ENCODE results near the gene CASP1. TPM values are rescaled to one million over a fixed set of nuclear protein-coding genes. Genes with fewer than 3 reads are reported as not detected.

Gene CASP1
- total RNA-seq, 1 donor from 2014 or later, result not detected

- TF ChIP-seq CTCF (IDR thresholded peaks at IDR 0.05; ENCODE audit: unreplicated experiment), result no peak
- H3K9me3 Mint-ChIP-seq (ENCODE audit: low read depth), result no peaks in the 10 kb centered on the region
- no peaks in the 10 kb centered on the region for H3K27me3 Mint-ChIP-seq
- H3K27ac Mint-ChIP-seq, result no peak overlapping the region
- DNase-seq (ENCODE audit: low spot score, unreplicated experiment), result no peak
- no peak overlapping the region for H3K4me3 Mint-ChIP-seq (ENCODE audit: low read depth)
- H3K36me3 Mint-ChIP-seq (ENCODE audit: insufficient read depth), result no peaks in the 10 kb centered on the region
- H3K4me1 Mint-ChIP-seq (ENCODE audit: low read depth), result peaks cover 2% of the 10 kb centered on the region
Observed at GRCh38 chr11:105057432-105057831, 22.5 kb upstream of the CASP1 start.

- H3K36me3 Mint-ChIP-seq (ENCODE audit: insufficient read depth), result no peaks in the 10 kb centered on the region
- no peak for DNase-seq (ENCODE audit: low spot score, unreplicated experiment)
- no peak for TF ChIP-seq CTCF (IDR thresholded peaks at IDR 0.05; ENCODE audit: unreplicated experiment)
- H3K27me3 Mint-ChIP-seq, result no peaks in the 10 kb centered on the region
- peaks cover 9% of the 10 kb centered on the region for H3K4me1 Mint-ChIP-seq (ENCODE audit: low read depth)
- no peaks in the 10 kb centered on the region for H3K9me3 Mint-ChIP-seq (ENCODE audit: low read depth)
- no peak overlapping the region for H3K4me3 Mint-ChIP-seq (ENCODE audit: low read depth)
- H3K27ac Mint-ChIP-seq, result no peak overlapping the region
Observed at GRCh38 chr11:105056446-105056845, 21.5 kb upstream of the CASP1 start.

DNA sequence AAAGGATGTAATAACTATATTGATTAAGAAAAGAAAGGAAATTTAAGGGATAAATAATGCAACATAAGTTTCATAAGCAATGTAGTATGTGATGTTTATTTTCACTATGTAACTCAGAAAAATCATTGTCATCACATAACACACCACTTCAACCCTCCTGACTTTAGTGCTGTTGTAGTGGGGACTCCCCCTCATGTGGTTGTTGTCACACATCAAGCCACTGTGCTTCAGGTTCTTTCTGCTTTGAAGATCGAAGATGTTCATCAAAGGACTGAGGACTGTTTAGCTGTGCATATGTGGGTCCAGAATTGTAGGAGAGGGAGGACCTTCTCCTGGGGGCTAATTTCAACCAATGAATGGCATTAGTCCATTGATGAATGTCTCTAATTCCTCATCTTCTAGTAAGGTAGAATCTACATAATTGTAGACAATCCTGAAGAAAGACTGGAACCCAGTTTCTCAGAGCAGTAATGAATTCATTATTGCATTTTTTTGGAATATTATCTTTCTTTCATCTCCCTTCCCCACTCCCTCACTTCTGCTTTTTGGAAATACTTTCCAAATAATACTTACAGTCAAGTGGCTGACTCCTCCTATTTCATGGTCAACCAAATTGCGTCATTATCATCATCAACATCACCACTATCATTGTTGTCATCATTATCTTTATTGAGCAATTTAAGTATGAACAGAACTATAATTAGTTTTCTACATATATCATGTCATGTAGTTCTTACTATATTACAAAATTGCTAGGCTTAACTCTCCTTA lies 20.0 kb upstream of the CASP1 start:
- no peak for TF ChIP-seq CTCF (IDR thresholded peaks at IDR 0.05; ENCODE audit: unreplicated experiment)
- no peaks in the 10 kb centered on the region for H3K9me3 Mint-ChIP-seq (ENCODE audit: low read depth)
- H3K27me3 Mint-ChIP-seq, result no peaks in the 10 kb centered on the region
- no peaks in the 10 kb centered on the region for H3K36me3 Mint-ChIP-seq (ENCODE audit: insufficient read depth)
- H3K4me1 Mint-ChIP-seq (ENCODE audit: low read depth), result peaks cover 11% of the 10 kb centered on the region
- H3K4me3 Mint-ChIP-seq (ENCODE audit: low read depth), result no peak overlapping the region
- H3K27ac Mint-ChIP-seq, result no peak overlapping the region
- DNase-seq (ENCODE audit: low spot score, unreplicated experiment), result no peak

- TF ChIP-seq CTCF (IDR thresholded peaks at IDR 0.05; ENCODE audit: unreplicated experiment), result no peak
- Mint-ChIP-seq H3K9me3 (ENCODE audit: low read depth) (no peaks in the 10 kb centered on the region), H3K4me3 (ENCODE audit: low read depth) (no peak overlapping the region), H3K27me3 (no peaks in the 10 kb centered on the region), H3K36me3 (ENCODE audit: insufficient read depth) (no peaks in the 10 kb centered on the region), H3K4me1 (ENCODE audit: low read depth) (peaks cover 9% of the 10 kb centered on the region), H3K27ac (no peak overlapping the region)
- no peak for DNase-seq (ENCODE audit: low spot score, unreplicated experiment)
Observed at GRCh38 chr11:105052487-105052886, 17.5 kb upstream of the CASP1 start.

DNA sequence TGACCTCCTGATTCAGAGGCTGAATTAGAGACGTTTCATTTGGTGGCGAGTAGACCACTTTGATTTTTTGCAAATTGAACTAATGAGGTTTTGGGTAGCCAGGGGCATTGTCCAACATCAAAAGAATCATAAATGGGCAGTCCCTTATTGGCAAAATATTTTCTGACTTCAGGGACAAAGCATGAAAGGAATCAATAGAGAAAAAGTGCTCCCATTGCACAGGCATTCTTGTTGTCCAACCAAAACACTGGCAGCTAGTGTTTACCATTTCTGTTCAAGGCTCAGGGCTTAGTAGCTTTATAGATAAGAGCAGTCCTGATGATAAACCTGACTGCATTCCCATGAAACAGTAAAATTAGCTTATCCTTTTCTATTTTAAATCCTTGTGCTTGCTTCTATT lies 16.6 kb upstream of the CASP1 start:
- no peak for TF ChIP-seq CTCF (IDR thresholded peaks at IDR 0.05; ENCODE audit: unreplicated experiment)
- DNase-seq (ENCODE audit: low spot score, unreplicated experiment), result no peak
- no peaks in the 10 kb centered on the region for H3K36me3 Mint-ChIP-seq (ENCODE audit: insufficient read depth)
- H3K27ac Mint-ChIP-seq, result no peak overlapping the region
- H3K9me3 Mint-ChIP-seq (ENCODE audit: low read depth), result no peaks in the 10 kb centered on the region
- H3K4me3 Mint-ChIP-seq (ENCODE audit: low read depth), result no peak overlapping the region
- H3K27me3 Mint-ChIP-seq, result no peaks in the 10 kb centered on the region
- peaks cover 9% of the 10 kb centered on the region for H3K4me1 Mint-ChIP-seq (ENCODE audit: low read depth)

Measured in progenitor cell of endocrine pancreas (in vitro differentiated cells).